Astrocyte (in vitro differentiated cells and primary cell): Measurements from ENCODE around the gene SMOC1. TPM values are rescaled to one million over a fixed set of nuclear protein-coding genes. Genes with fewer than 3 reads are reported as not detected.

ENCODE experiments used
- DNase-seq: peaks from one replicate; pipeline ENCODE4 v3.0.0-alpha.2; 2010; ENCODE audit warnings: low read depth
- FAIRE-seq: peaks from 2 replicates; lab custom pipeline; 2011; peaks lifted over from hg19 to GRCh38; lab: Jason Lieb, UNC
- H2AFZ ChIP-seq: 2 replicates; pipeline ENCODE4 v1.6.0; 2012; ENCODE audit warnings: low read depth, low read length, inconsistent platforms
- H3K27ac ChIP-seq: 2 replicates; pipeline ENCODE4 v1.5.1; 2011; ENCODE audit warnings: low read depth, low read length, inconsistent platforms
- H3K27me3 ChIP-seq: 2 replicates; pipeline ENCODE4 v1.6.0; 2011; ENCODE audit warnings: low read length, inconsistent platforms; ENCODE audit not compliant: insufficient read depth
- H3K36me3 ChIP-seq: 2 replicates; pipeline ENCODE4 v1.5.1; 2011; ENCODE audit warnings: low read length, inconsistent platforms; ENCODE audit not compliant: insufficient read depth
- H3K4me1 ChIP-seq: 2 replicates; pipeline ENCODE4 v1.5.1; 2011; ENCODE audit warnings: low read length, inconsistent platforms; ENCODE audit not compliant: insufficient read depth
- H3K4me2 ChIP-seq: 2 replicates; pipeline ENCODE4 v1.6.0; 2012; ENCODE audit warnings: low read length, inconsistent platforms
- H3K4me3 ChIP-seq: 2 replicates; pipeline ENCODE4 v1.5.1; 2011; ENCODE audit warnings: low read depth, mild to moderate bottlenecking, low read length, inconsistent platforms; ENCODE audit not compliant: insufficient read depth
- H3K79me2 ChIP-seq: 2 replicates; pipeline ENCODE4 v1.6.0; 2012; ENCODE audit warnings: mild to moderate bottlenecking, low read length, inconsistent platforms; ENCODE audit not compliant: insufficient read depth
- H3K9ac ChIP-seq: 2 replicates; pipeline ENCODE4 v1.6.0; 2012; ENCODE audit warnings: mild to moderate bottlenecking, low read length, inconsistent platforms
- H3K9me3 ChIP-seq: 2 replicates; pipeline ENCODE4 v1.5.1; 2012; ENCODE audit warnings: low read depth, mild to moderate bottlenecking, low read length, inconsistent platforms; ENCODE audit not compliant: insufficient read depth
- H4K20me1 ChIP-seq: 2 replicates; pipeline ENCODE4 v1.6.0; 2012; ENCODE audit warnings: low read length, inconsistent platforms; ENCODE audit not compliant: insufficient read depth
- H3K27ac Mint-ChIP-seq: one replicate; pipeline ENCODE4 v1.8.0; 2021; ENCODE audit warnings: mild to moderate bottlenecking, mixed read lengths; ENCODE audit not compliant: unreplicated experiment
- H3K27me3 Mint-ChIP-seq: one replicate; pipeline ENCODE4 v1.8.0; 2021; ENCODE audit warnings: low read depth, mixed read lengths; ENCODE audit not compliant: unreplicated experiment
- H3K36me3 Mint-ChIP-seq: one replicate; pipeline ENCODE4 v1.8.0; 2021; ENCODE audit warnings: low read depth, mixed read lengths; ENCODE audit not compliant: unreplicated experiment
- H3K4me1 Mint-ChIP-seq: one replicate; pipeline ENCODE4 v1.8.0; 2021; ENCODE audit warnings: low read depth, mixed read lengths; ENCODE audit not compliant: unreplicated experiment
- H3K4me3 Mint-ChIP-seq: one replicate; pipeline ENCODE4 v1.8.0; 2021; ENCODE audit warnings: mild to moderate bottlenecking, moderate library complexity, mixed read lengths; ENCODE audit not compliant: unreplicated experiment
- H3K9me3 Mint-ChIP-seq: one replicate; pipeline ENCODE4 v1.8.0; 2021; ENCODE audit warnings: mild to moderate bottlenecking, mixed read lengths; ENCODE audit not compliant: unreplicated experiment
- CTCF ChIP-seq: IDR thresholded peaks from 2 replicates; pipeline ENCODE4 v1.5.1; 2011; ENCODE audit warnings: low read depth, mild to moderate bottlenecking, inconsistent platforms, low read length, moderate library complexity; ENCODE audit not compliant: insufficient read depth
- EZH2 ChIP-seq: IDR thresholded peaks from 2 replicates; pipeline ENCODE4 v1.6.1; 2012; ENCODE audit warnings: mild to moderate bottlenecking, low read length, inconsistent platforms; ENCODE audit not compliant: insufficient read depth
- total RNA-seq: library from RNA; stranded (reverse); gene quantifications from 2 replicates; pipeline ENCODE4 v1.2.1, GENCODE V29; 2021

Gene SMOC1
- total RNA-seq, 1 donor from 2014 or later = 0.16 TPM

- Mint-ChIP-seq H3K27ac (no peak overlapping the region), H3K4me3 (no peak overlapping the region), H3K9me3 (no peaks in the 10 kb centered on the region), H3K4me1 (peaks cover 13% of the 10 kb centered on the region), H3K27me3 (peaks cover 14% of the 10 kb centered on the region), H3K36me3 (peaks cover 2% of the 10 kb centered on the region)
- TF ChIP-seq EZH2 (no peak), CTCF (no peak)
- Histone ChIP-seq H3K4me3 (no peak overlapping the region), H3K27ac (no peak overlapping the region), H3K27me3 (no peaks in the 10 kb centered on the region), H3K4me1 (no peaks in the 10 kb centered on the region), H4K20me1 (no peaks in the 10 kb centered on the region), H3K9me3 (no peaks in the 10 kb centered on the region), H3K9ac (no peak overlapping the region), H2AFZ (no peak overlapping the region), H3K4me2 (no peak overlapping the region), H3K79me2 (no peaks in the 10 kb centered on the region), H3K36me3 (no peaks in the 10 kb centered on the region)
- no peak for FAIRE-seq
- DNase-seq = no peak
These were observed 153.9 kb downstream of the SMOC1 start for GRCh38 chr14:70033116-70033515.

- Histone ChIP-seq H2AFZ (no peak overlapping the region), H3K9ac (no peak overlapping the region), H3K4me2 (no peak overlapping the region), H3K27me3 (no peaks in the 10 kb centered on the region), H4K20me1 (no peaks in the 10 kb centered on the region), H3K79me2 (no peaks in the 10 kb centered on the region), H3K4me3 (no peak overlapping the region), H3K9me3 (no peaks in the 10 kb centered on the region), H3K36me3 (no peaks in the 10 kb centered on the region), H3K4me1 (no peaks in the 10 kb centered on the region), H3K27ac (no peak overlapping the region)
- Mint-ChIP-seq H3K36me3 (peaks cover 2% of the 10 kb centered on the region), H3K4me3 (no peak overlapping the region), H3K27ac (no peak overlapping the region), H3K4me1 (peaks cover 13% of the 10 kb centered on the region), H3K27me3 (peaks cover 14% of the 10 kb centered on the region), H3K9me3 (no peaks in the 10 kb centered on the region)
- DNase-seq (no peak), FAIRE-seq (no peak)
- no peak for TF ChIP-seq EZH2
- no peak for TF ChIP-seq CTCF
These were observed 154.3 kb downstream of the SMOC1 start for GRCh38 chr14:70033561-70033960.

DNA sequence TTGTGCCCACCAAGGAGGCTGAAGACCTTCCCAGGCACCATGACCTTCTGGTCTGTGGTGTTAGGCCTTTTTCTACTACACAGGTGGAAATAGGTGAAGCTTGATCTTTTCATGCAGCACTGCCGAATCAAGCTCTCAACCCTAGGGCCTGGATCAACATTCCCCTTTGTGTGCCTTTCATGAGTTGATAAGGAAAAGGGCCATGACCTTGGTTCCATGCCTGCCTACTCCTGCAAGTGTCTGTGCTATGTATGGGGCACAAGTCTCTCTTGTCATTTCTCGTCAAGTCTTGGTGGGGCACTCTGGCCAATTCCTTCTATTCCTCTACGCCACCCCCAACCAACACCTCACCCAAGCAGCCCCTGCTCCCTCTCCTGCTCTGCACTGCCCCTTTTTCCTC, 155.0 kb downstream of the SMOC1 start:
- TF ChIP-seq EZH2 (no peak), CTCF (no peak)
- H3K79me2 ChIP-seq = no peaks in the 10 kb centered on the region
- H4K20me1 ChIP-seq = no peaks in the 10 kb centered on the region
- no peaks in the 10 kb centered on the region for H3K9me3 ChIP-seq
- H2AFZ ChIP-seq = no peak overlapping the region
- no peak for DNase-seq
- Mint-ChIP-seq H3K4me1 (peaks cover 13% of the 10 kb centered on the region), H3K36me3 (peaks cover 2% of the 10 kb centered on the region), H3K4me3 (no peak overlapping the region), H3K27me3 (peaks cover 13% of the 10 kb centered on the region), H3K27ac (no peak overlapping the region), H3K9me3 (no peaks in the 10 kb centered on the region)
- H3K27me3 ChIP-seq = no peaks in the 10 kb centered on the region
- no peak overlapping the region for H3K4me3 ChIP-seq
- H3K36me3 ChIP-seq = no peaks in the 10 kb centered on the region
- no peak overlapping the region for H3K27ac ChIP-seq
- H3K4me2 ChIP-seq = no peak overlapping the region
- FAIRE-seq = no peak
- no peaks in the 10 kb centered on the region for H3K4me1 ChIP-seq
- H3K9ac ChIP-seq = no peak overlapping the region
